ENCODE data around the gene NDUFB2.
A peak's percentile ranks its signal among the peaks of the same experiment; 100 is the strongest.
"Not testable (repeated sequence)": the region's sequence is repeated elsewhere in the genome, so short reads cannot be mapped to it uniquely, and the experiment has no call there.

Gene NDUFB2

DNA sequence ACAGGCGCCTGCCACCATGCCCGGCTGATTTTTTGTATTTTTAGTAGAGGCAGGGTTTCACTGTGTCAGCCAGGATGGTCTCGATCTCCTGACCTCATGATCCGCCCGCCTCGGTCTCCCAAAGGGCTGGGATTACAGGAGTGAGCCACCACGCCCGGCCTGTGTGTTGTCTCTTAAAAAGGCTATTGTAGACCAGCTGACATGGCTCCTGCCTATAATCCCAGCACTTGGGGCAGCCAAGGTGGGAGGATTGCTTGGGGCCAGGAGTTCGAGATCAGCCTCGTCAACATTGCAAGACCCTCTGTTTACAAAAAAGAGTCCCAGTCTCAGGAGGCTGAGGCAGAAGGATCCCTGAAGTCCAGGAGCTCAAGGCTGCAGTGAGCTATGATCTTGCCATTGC is 2.7 kb upstream of the NDUFB2 start:
- H3K4me1 ChIP-seq (ENCODE audit: control insufficient read depth, insufficient read depth, low read length), result peaks cover 13% of the 10 kb centered on the region; the same call in 1 of the 2 replicates
- not testable (repeated sequence) for H3K27me3 ChIP-seq (ENCODE audit: control insufficient read depth, insufficient read depth, low read length)

DNA sequence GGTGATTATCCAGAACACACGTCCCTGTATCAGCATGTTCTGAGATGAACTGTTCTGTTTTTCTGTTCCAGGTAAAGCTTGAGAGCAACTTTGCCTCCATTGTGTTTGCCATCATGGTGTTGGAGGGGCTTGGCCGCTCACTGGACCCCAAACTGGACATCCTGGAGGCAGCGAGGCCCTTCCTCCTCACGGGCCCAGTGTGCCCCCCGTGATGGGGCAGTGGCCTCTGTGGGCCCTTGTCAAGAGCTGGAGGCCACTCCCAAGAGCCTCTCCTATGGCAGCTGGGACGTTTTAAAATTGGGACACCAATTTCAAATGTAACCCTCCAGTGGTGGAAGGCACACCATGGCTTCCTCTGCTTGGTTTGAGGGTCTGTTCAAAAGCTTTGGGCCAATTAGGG is 1.9 kb upstream of the NDUFB2 start:
- no peak overlapping the region for H3K27ac ChIP-seq (ENCODE audit: low read depth, low read length)
- no peak overlapping the region for H3K4me3 ChIP-seq (ENCODE audit: low read depth, low read length)
- H3K36me3 ChIP-seq (ENCODE audit: control insufficient read depth, insufficient read depth, low read length), result no peaks in the 10 kb centered on the region
- peaks cover 13% of the 10 kb centered on the region; the same call in 1 of the 2 replicates for H3K4me1 ChIP-seq (ENCODE audit: control insufficient read depth, insufficient read depth, low read length)
- H3K9me3 ChIP-seq (ENCODE audit: control insufficient read depth, insufficient read depth, low read depth, low read length), result no peaks in the 10 kb centered on the region
- H3K9ac ChIP-seq (ENCODE audit: low read length), result no peak overlapping the region
- H3K27me3 ChIP-seq (ENCODE audit: control insufficient read depth, insufficient read depth, low read length), result no peaks in the 10 kb centered on the region

More for the DNA sequence above, 2.7 kb upstream of the NDUFB2 start:
- not testable (repeated sequence) for H3K9ac ChIP-seq (ENCODE audit: low read length); H3K4me3 ChIP-seq (ENCODE audit: low read depth, low read length); H3K27ac ChIP-seq (ENCODE audit: low read depth, low read length); H3K9me3 ChIP-seq (ENCODE audit: control insufficient read depth, insufficient read depth, low read depth, low read length); H3K36me3 ChIP-seq (ENCODE audit: control insufficient read depth, insufficient read depth, low read length)

DNA sequence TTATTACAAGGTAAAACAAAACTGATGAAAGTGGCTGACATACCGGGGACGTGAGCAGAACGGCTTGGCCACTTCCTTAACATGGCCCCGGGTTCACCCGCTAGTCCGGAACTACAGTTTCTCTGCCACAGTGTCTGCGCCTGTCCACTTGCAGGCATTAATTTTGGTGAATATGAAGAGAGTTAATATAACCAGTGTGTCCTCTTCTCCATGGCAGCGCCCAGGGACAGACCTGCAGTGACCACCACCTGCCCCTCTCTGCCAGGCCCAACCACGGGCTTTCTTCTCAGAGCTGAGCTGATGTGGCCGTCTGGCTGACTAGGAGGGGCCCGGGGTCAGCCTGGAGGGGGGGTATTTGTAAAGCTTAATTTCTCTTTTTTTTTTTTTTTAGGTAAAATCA is 1.1 kb upstream of the NDUFB2 start:
- Histone ChIP-seq H3K4me3 (ENCODE audit: low read depth, low read length) (no peak overlapping the region), H3K9ac (ENCODE audit: low read length) (no peak overlapping the region), H3K4me1 (ENCODE audit: control insufficient read depth, insufficient read depth, low read length) (peaks cover 13% of the 10 kb centered on the region; the same call in 1 of the 2 replicates), H3K9me3 (ENCODE audit: control insufficient read depth, insufficient read depth, low read depth, low read length) (no peaks in the 10 kb centered on the region), H3K36me3 (ENCODE audit: control insufficient read depth, insufficient read depth, low read length) (no peaks in the 10 kb centered on the region), H3K27ac (ENCODE audit: low read depth, low read length) (no peak overlapping the region), H3K27me3 (ENCODE audit: control insufficient read depth, insufficient read depth, low read length) (no peaks in the 10 kb centered on the region)

GRCh38 chr7:140696024-140696679 is 356 bp upstream of the NDUFB2 start:
- H3K36me3 ChIP-seq (ENCODE audit: control insufficient read depth, insufficient read depth, low read length), result no peaks in the 10 kb centered on the region
- peak overlapping the region; percentile 93 for H3K4me3 ChIP-seq (ENCODE audit: low read depth, low read length)
- no peaks in the 10 kb centered on the region for H3K9me3 ChIP-seq (ENCODE audit: control insufficient read depth, insufficient read depth, low read depth, low read length)
- H3K4me1 ChIP-seq (ENCODE audit: control insufficient read depth, insufficient read depth, low read length), result peaks cover 13% of the 10 kb centered on the region; the same call in 1 of the 2 replicates
- H3K27ac ChIP-seq (ENCODE audit: low read depth, low read length), result peak overlapping the region; percentile 78
- peak overlapping the region; percentile 83 for H3K9ac ChIP-seq (ENCODE audit: low read length)
- H3K27me3 ChIP-seq (ENCODE audit: control insufficient read depth, insufficient read depth, low read length), result no peaks in the 10 kb centered on the region

GRCh38 chr7:140697447-140698143 is 1.1 kb downstream of the NDUFB2 start:
- H3K36me3 ChIP-seq (ENCODE audit: control insufficient read depth, insufficient read depth, low read length), result no peaks in the 10 kb centered on the region
- H3K9ac ChIP-seq (ENCODE audit: low read length), result peak overlapping the region; percentile 83
- peak overlapping the region; percentile 78; the same call in 1 of the 2 replicates for H3K27ac ChIP-seq (ENCODE audit: low read depth, low read length)
- H3K9me3 ChIP-seq (ENCODE audit: control insufficient read depth, insufficient read depth, low read depth, low read length), result no peaks in the 10 kb centered on the region
- peak overlapping the region; percentile 93 for H3K4me3 ChIP-seq (ENCODE audit: low read depth, low read length)
- peaks cover 13% of the 10 kb centered on the region; the same call in 1 of the 2 replicates for H3K4me1 ChIP-seq (ENCODE audit: control insufficient read depth, insufficient read depth, low read length)
- H3K27me3 ChIP-seq (ENCODE audit: control insufficient read depth, insufficient read depth, low read length), result no peaks in the 10 kb centered on the region

DNA sequence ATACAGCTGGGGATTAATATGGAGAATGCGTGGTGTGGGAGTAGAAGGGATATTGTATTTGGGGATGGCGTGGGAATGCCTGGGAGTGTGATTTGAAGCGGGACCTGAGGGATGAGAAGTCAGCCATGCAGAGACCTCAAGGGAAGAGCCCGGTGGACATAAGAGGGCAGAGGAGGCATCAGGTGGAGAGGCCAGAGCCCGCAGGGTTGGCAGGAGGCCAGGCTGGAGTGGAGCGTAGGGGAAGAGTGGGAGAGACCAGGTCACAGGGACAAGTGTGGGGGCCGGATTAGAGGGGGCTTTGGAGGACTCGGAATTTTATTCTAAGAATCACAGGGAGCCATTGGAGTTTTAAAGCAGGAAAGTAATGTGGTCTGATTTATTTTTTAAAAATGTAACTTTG is 2.0 kb downstream of the NDUFB2 start:
- H3K9me3 ChIP-seq (ENCODE audit: control insufficient read depth, insufficient read depth, low read depth, low read length), result no peaks in the 10 kb centered on the region
- H3K27ac ChIP-seq (ENCODE audit: low read depth, low read length), result no peak overlapping the region
- H3K4me3 ChIP-seq (ENCODE audit: low read depth, low read length), result no peak overlapping the region; the same call in 1 of the 2 replicates
- peaks cover 4% of the 10 kb centered on the region; the same call in 1 of the 2 replicates for H3K36me3 ChIP-seq (ENCODE audit: control insufficient read depth, insufficient read depth, low read length)
- H3K27me3 ChIP-seq (ENCODE audit: control insufficient read depth, insufficient read depth, low read length), result no peaks in the 10 kb centered on the region
- peaks cover 13% of the 10 kb centered on the region; the same call in 1 of the 2 replicates for H3K4me1 ChIP-seq (ENCODE audit: control insufficient read depth, insufficient read depth, low read length)
- H3K9ac ChIP-seq (ENCODE audit: low read length), result no peak overlapping the region

DNA sequence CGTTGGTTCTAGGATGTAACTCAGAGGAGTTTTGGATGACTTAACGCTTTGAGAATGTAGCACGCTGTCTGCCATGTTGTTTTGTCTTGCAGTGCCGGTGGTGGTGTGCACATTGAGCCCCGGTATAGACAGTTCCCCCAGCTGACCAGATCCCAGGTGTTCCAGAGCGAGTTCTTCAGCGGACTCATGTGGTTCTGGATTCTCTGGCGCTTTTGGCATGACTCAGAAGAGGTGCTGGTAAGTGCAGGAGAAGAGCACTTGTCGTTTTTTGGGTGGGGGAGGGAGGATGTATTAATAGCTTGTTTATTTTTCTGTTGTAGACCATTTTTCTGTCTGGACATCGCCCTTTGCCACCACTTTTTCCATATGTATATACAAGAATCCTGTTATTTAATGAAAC is 6.3 kb downstream of the NDUFB2 start:
- no peak overlapping the region for H3K4me3 ChIP-seq (ENCODE audit: low read depth, low read length)
- no peak overlapping the region for H3K9ac ChIP-seq (ENCODE audit: low read length)
- no peaks in the 10 kb centered on the region for H3K27me3 ChIP-seq (ENCODE audit: control insufficient read depth, insufficient read depth, low read length)
- no peaks in the 10 kb centered on the region for H3K9me3 ChIP-seq (ENCODE audit: control insufficient read depth, insufficient read depth, low read depth, low read length)
- H3K36me3 ChIP-seq (ENCODE audit: control insufficient read depth, insufficient read depth, low read length), result peaks cover 25% of the 10 kb centered on the region
- no peak overlapping the region for H3K27ac ChIP-seq (ENCODE audit: low read depth, low read length)
- peaks cover 3% of the 10 kb centered on the region; the same call in 1 of the 2 replicates for H3K4me1 ChIP-seq (ENCODE audit: control insufficient read depth, insufficient read depth, low read length)

GRCh38 chr7:140704205-140704604 is 7.7 kb downstream of the NDUFB2 start:
- no peak overlapping the region for H3K27ac ChIP-seq (ENCODE audit: low read depth, low read length)
- no peaks in the 10 kb centered on the region for H3K9me3 ChIP-seq (ENCODE audit: control insufficient read depth, insufficient read depth, low read depth, low read length)
- H3K4me1 ChIP-seq (ENCODE audit: control insufficient read depth, insufficient read depth, low read length), result no peaks in the 10 kb centered on the region
- no peak overlapping the region for H3K4me3 ChIP-seq (ENCODE audit: low read depth, low read length)
- no peak overlapping the region for H3K9ac ChIP-seq (ENCODE audit: low read length)
- H3K27me3 ChIP-seq (ENCODE audit: control insufficient read depth, insufficient read depth, low read length), result no peaks in the 10 kb centered on the region
- H3K36me3 ChIP-seq (ENCODE audit: control insufficient read depth, insufficient read depth, low read length), result peaks cover 25% of the 10 kb centered on the region

DNA sequence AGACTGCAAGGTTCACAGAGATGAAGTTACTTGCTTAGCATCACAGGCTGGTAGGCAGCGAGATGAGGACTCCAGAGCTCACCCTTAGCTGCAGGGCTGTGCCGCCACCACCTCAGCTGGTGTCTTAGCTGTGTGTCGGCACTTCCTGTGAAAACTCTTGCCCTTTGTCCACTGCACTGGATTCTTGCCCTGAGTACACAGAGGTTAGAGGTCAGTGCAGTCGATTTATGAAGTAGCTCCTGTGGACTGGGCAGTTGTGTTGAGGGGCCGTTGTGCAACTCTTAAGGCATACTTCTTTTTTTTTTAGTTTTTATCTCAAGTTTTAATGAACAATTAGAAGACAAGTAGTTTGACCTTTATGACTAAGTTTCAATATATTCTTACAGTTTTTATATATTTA is 10.6 kb downstream of the NDUFB2 start:
- Histone ChIP-seq H3K4me1 (ENCODE audit: control insufficient read depth, insufficient read depth, low read length) (no peaks in the 10 kb centered on the region), H3K27ac (ENCODE audit: low read depth, low read length) (no peak overlapping the region), H3K9me3 (ENCODE audit: control insufficient read depth, insufficient read depth, low read depth, low read length) (no peaks in the 10 kb centered on the region), H3K9ac (ENCODE audit: low read length) (no peak overlapping the region), H3K36me3 (ENCODE audit: control insufficient read depth, insufficient read depth, low read length) (peaks cover 25% of the 10 kb centered on the region), H3K4me3 (ENCODE audit: low read depth, low read length) (no peak overlapping the region), H3K27me3 (ENCODE audit: control insufficient read depth, insufficient read depth, low read length) (no peaks in the 10 kb centered on the region)

DNA sequence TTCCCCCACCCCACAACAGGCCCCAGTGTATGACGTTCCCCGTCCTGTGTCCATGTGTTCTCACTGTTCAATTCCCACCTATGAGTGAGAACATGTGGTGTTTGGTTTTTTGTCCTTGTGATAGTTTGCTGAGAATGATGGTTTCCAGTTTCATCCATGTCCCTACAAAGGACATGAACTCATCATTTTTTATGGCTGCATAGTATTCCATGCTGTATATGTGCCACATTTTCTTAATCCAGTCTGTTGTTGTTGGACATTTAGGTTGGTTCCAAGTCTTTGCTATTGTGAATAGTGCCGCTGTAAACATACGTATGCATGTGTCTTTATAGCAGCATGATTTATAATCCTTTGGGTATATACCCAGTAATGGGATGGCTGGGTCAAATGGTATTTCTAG is 12.3 kb downstream of the NDUFB2 start:
- H3K27me3 ChIP-seq (ENCODE audit: control insufficient read depth, insufficient read depth, low read length); H3K4me3 ChIP-seq (ENCODE audit: low read depth, low read length); H3K4me1 ChIP-seq (ENCODE audit: control insufficient read depth, insufficient read depth, low read length); H3K9ac ChIP-seq (ENCODE audit: low read length); H3K9me3 ChIP-seq (ENCODE audit: control insufficient read depth, insufficient read depth, low read depth, low read length); H3K27ac ChIP-seq (ENCODE audit: low read depth, low read length): not testable (repeated sequence)
- H3K36me3 ChIP-seq (ENCODE audit: control insufficient read depth, insufficient read depth, low read length), result peaks cover 21% of the 10 kb centered on the region

GRCh38 chr7:140712392-140712791 is 15.9 kb downstream of the NDUFB2 start:
- H3K9me3 ChIP-seq (ENCODE audit: control insufficient read depth, insufficient read depth, low read depth, low read length); H3K36me3 ChIP-seq (ENCODE audit: control insufficient read depth, insufficient read depth, low read length); H3K4me1 ChIP-seq (ENCODE audit: control insufficient read depth, insufficient read depth, low read length); H3K4me3 ChIP-seq (ENCODE audit: low read depth, low read length); H3K27me3 ChIP-seq (ENCODE audit: control insufficient read depth, insufficient read depth, low read length); H3K27ac ChIP-seq (ENCODE audit: low read depth, low read length); H3K9ac ChIP-seq (ENCODE audit: low read length): not testable (repeated sequence)

Measured in HUES6 (cell line).